ENCODE results near the gene SAE1. TPM values are rescaled to one million over a fixed set of nuclear protein-coding genes. Genes with fewer than 3 reads are reported as not detected.

Gene SAE1
- total and polyA plus RNA-seq, 10 of the 15 experiments (the other 5 are each of a cell fraction or from before 2014, with no cell fraction given) = 62.0 to 246 (median 148) TPM

GRCh38 chr19:47157431-47158321 lies 27.0 kb downstream of the SAE1 start (continued):
- no peak for TF ChIP-seq DPF2 (IDR thresholded peaks at IDR 0.05)
- TF ChIP-seq SMAD5 (IDR thresholded peaks at IDR 0.05; ENCODE audit: low read depth) = no peak
- TF ChIP-seq PML (IDR thresholded peaks at IDR 0.05; ENCODE audit: low read length) = no peak
- TF ChIP-seq HCFC1 (IDR thresholded peaks at IDR 0.05; ENCODE audit: low read length) = no peak
- TF ChIP-seq TBL1XR1 (IDR thresholded peaks at IDR 0.05; ENCODE audit: low read depth, low read length) = peak; percentile 54
- TF ChIP-seq STAT3 (IDR thresholded peaks at IDR 0.05; ENCODE audit: low read depth, low read length) = no peak
- TF ChIP-seq SUZ12 (IDR thresholded peaks at IDR 0.05; ENCODE audit: unreplicated experiment) = no peak
- no peak for TF ChIP-seq RB1 (IDR thresholded peaks at IDR 0.05; ENCODE audit: borderline replicate concordance)
- no peak for TF ChIP-seq RAD21 (IDR thresholded peaks at IDR 0.05; ENCODE audit: insufficient read depth, low read depth, low read length)
- TF ChIP-seq IKZF1 (conservative IDR thresholded peaks at IDR 0.05) = peak; percentile 43
- no peak for TF ChIP-seq KDM1A (IDR thresholded peaks at IDR 0.05; ENCODE audit: borderline replicate concordance)
- TF ChIP-seq JUND (IDR thresholded peaks at IDR 0.05; ENCODE audit: low read depth, low read length) = no peak
- no peak for TF ChIP-seq NFXL1 (IDR thresholded peaks at IDR 0.05; ENCODE audit: borderline replicate concordance)
- no peak for TF ChIP-seq HDAC2 (IDR thresholded peaks at IDR 0.05)
- TF ChIP-seq RBBP5 (conservative IDR thresholded peaks at IDR 0.05) = no peak
- TF ChIP-seq, protein P1, sequence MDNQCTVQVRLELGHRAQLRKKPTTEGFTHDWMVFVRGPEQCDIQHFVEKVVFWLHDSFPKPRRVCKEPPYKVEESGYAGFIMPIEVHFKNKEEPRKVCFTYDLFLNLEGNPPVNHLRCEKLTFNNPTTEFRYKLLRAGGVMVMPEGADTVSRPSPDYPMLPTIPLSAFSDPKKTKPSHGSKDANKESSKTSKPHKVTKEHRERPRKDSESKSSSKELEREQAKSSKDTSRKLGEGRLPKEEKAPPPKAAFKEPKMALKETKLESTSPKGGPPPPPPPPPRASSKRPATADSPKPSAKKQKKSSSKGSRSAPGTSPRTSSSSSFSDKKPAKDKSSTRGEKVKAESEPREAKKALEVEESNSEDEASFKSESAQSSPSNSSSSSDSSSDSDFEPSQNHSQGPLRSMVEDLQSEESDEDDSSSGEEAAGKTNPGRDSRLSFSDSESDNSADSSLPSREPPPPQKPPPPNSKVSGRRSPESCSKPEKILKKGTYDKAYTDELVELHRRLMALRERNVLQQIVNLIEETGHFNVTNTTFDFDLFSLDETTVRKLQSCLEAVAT (IDR thresholded peaks at IDR 0.05) = no peak
- TF ChIP-seq, protein P2, sequence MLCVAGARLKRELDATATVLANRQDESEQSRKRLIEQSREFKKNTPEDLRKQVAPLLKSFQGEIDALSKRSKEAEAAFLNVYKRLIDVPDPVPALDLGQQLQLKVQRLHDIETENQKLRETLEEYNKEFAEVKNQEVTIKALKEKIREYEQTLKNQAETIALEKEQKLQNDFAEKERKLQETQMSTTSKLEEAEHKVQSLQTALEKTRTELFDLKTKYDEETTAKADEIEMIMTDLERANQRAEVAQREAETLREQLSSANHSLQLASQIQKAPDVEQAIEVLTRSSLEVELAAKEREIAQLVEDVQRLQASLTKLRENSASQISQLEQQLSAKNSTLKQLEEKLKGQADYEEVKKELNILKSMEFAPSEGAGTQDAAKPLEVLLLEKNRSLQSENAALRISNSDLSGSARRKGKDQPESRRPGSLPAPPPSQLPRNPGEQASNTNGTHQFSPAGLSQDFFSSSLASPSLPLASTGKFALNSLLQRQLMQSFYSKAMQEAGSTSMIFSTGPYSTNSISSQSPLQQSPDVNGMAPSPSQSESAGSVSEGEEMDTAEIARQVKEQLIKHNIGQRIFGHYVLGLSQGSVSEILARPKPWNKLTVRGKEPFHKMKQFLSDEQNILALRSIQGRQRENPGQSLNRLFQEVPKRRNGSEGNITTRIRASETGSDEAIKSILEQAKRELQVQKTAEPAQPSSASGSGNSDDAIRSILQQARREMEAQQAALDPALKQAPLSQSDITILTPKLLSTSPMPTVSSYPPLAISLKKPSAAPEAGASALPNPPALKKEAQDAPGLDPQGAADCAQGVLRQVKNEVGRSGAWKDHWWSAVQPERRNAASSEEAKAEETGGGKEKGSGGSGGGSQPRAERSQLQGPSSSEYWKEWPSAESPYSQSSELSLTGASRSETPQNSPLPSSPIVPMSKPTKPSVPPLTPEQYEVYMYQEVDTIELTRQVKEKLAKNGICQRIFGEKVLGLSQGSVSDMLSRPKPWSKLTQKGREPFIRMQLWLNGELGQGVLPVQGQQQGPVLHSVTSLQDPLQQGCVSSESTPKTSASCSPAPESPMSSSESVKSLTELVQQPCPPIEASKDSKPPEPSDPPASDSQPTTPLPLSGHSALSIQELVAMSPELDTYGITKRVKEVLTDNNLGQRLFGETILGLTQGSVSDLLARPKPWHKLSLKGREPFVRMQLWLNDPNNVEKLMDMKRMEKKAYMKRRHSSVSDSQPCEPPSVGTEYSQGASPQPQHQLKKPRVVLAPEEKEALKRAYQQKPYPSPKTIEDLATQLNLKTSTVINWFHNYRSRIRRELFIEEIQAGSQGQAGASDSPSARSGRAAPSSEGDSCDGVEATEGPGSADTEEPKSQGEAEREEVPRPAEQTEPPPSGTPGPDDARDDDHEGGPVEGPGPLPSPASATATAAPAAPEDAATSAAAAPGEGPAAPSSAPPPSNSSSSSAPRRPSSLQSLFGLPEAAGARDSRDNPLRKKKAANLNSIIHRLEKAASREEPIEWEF (IDR thresholded peaks at IDR 0.05; ENCODE audit: insufficient replicate concordance, low read depth, low read length) = no peak
- no peak for TF ChIP-seq BACH1 (IDR thresholded peaks at IDR 0.05; ENCODE audit: borderline replicate concordance)
- TF ChIP-seq SPI1 (IDR thresholded peaks at IDR 0.05; ENCODE audit: borderline replicate concordance, insufficient read depth, low read depth, low read length) = no peak; the same call in 1 of the 2 replicates
- TF ChIP-seq HSF1 (IDR thresholded peaks at IDR 0.05; ENCODE audit: low read depth, low read length) = no peak
- no peak for TF ChIP-seq KLF5 (IDR thresholded peaks at IDR 0.05; ENCODE audit: partially characterized antibody)
- TF ChIP-seq RAD51 (IDR thresholded peaks at IDR 0.05) = no peak

Data from GM12878 (cell line).